ENCODE data around the gene HBD.

HBD gene

DNA sequence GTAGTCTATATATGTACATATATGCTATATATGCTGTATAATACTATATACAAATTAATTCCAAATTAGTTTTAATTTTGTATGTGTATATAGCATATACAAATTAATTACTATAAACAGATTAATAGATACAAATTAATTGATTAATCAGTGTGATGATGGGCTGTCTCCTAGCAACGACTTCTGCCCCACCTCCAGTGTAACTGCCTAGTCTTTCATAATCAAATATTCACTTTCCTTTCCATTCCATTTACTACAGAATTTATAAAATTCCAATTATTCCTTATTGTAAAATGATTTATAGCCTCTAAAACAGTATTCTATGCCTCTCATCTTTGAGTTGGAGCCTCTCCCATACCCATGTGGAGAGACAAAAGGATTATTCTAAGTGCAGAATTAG is 976 bp downstream of the HBD start:
- TF ChIP-seq CTCF (IDR thresholded peaks at IDR 0.05; ENCODE audit: low read depth, low read length): no peak
- no peak for TF ChIP-seq MAX (IDR thresholded peaks at IDR 0.05; ENCODE audit: low read depth, low read length)
- TF ChIP-seq POLR2A (IDR thresholded peaks at IDR 0.05; ENCODE audit: extremely low read depth, insufficient read length): no peak
- no peak for TF ChIP-seq MYC (IDR thresholded peaks at IDR 0.05; ENCODE audit: low read depth, low read length)
- DNase-seq (ENCODE audit: low read depth): no peak
- no peak overlapping the region for H3K4me3 ChIP-seq (ENCODE audit: low read depth, low read length)

GRCh38 chr11:5232821-5233220 is 1.5 kb downstream of the HBD start:
- no peak overlapping the region for H3K4me3 ChIP-seq (ENCODE audit: low read depth, low read length)
- DNase-seq (ENCODE audit: low read depth): no peak
- TF ChIP-seq CTCF (IDR thresholded peaks at IDR 0.05; ENCODE audit: low read depth, low read length): no peak
- no peak for TF ChIP-seq POLR2A (IDR thresholded peaks at IDR 0.05; ENCODE audit: extremely low read depth, insufficient read length)
- TF ChIP-seq MAX (IDR thresholded peaks at IDR 0.05; ENCODE audit: low read depth, low read length): no peak
- no peak for TF ChIP-seq MYC (IDR thresholded peaks at IDR 0.05; ENCODE audit: low read depth, low read length)

- no peak overlapping the region for H3K4me3 ChIP-seq (ENCODE audit: low read depth, low read length)
- no peak for DNase-seq (ENCODE audit: low read depth)
- TF ChIP-seq MYC (IDR thresholded peaks at IDR 0.05; ENCODE audit: low read depth, low read length) (no peak), POLR2A (IDR thresholded peaks at IDR 0.05; ENCODE audit: extremely low read depth, insufficient read length) (no peak), MAX (IDR thresholded peaks at IDR 0.05; ENCODE audit: low read depth, low read length) (no peak), CTCF (IDR thresholded peaks at IDR 0.05; ENCODE audit: low read depth, low read length) (no peak)
Measured at GRCh38 chr11:5232176-5232575, 2.1 kb downstream of the HBD start.

GRCh38 chr11:5231111-5231510 is 3.2 kb downstream of the HBD start:
- no peak overlapping the region for H3K4me3 ChIP-seq (ENCODE audit: low read depth, low read length)
- DNase-seq (ENCODE audit: low read depth): no peak
- TF ChIP-seq MAX (IDR thresholded peaks at IDR 0.05; ENCODE audit: low read depth, low read length): no peak
- TF ChIP-seq POLR2A (IDR thresholded peaks at IDR 0.05; ENCODE audit: extremely low read depth, insufficient read length): no peak
- TF ChIP-seq MYC (IDR thresholded peaks at IDR 0.05; ENCODE audit: low read depth, low read length): no peak
- no peak for TF ChIP-seq CTCF (IDR thresholded peaks at IDR 0.05; ENCODE audit: low read depth, low read length)

- no peak for TF ChIP-seq MYC (IDR thresholded peaks at IDR 0.05; ENCODE audit: low read depth, low read length)
- TF ChIP-seq CTCF (IDR thresholded peaks at IDR 0.05; ENCODE audit: low read depth, low read length): no peak
- no peak for TF ChIP-seq MAX (IDR thresholded peaks at IDR 0.05; ENCODE audit: low read depth, low read length)
- TF ChIP-seq POLR2A (IDR thresholded peaks at IDR 0.05; ENCODE audit: extremely low read depth, insufficient read length): no peak
- H3K4me3 ChIP-seq (ENCODE audit: low read depth, low read length): no peak overlapping the region
- no peak for DNase-seq (ENCODE audit: low read depth)
Measured at GRCh38 chr11:5230266-5230665, 4.0 kb downstream of the HBD start.

DNA sequence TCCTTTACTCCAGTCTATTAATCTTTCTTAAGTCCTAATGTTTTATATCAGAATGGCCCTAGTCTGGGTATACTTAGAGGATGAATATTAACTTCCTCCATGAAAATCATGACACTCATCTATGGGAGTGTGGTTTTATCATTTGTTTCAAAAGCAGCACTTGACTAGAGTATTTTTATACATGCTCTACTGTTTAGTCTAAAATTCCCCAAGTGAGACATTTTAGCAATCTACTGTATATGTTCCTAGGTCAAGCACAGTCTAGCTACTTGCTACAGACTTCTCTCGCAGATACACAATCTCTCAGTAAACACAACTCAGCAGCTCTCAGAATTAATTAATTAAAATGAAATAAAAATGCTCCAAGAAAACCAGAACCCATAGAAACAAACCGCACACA is 4.5 kb downstream of the HBD start:
- no peak for TF ChIP-seq POLR2A (IDR thresholded peaks at IDR 0.05; ENCODE audit: extremely low read depth, insufficient read length)
- no peak for TF ChIP-seq MAX (IDR thresholded peaks at IDR 0.05; ENCODE audit: low read depth, low read length)
- TF ChIP-seq CTCF (IDR thresholded peaks at IDR 0.05; ENCODE audit: low read depth, low read length): no peak
- TF ChIP-seq MYC (IDR thresholded peaks at IDR 0.05; ENCODE audit: low read depth, low read length): no peak
- no peak for DNase-seq (ENCODE audit: low read depth)
- H3K4me3 ChIP-seq (ENCODE audit: low read depth, low read length): no peak overlapping the region
